Measurements from ENCODE around the gene TYSND1.

GRCh38 chr10:70119197-70119596, 27.3 kb downstream of the TYSND1 start:
- TF ChIP-seq CTCF (conservative IDR thresholded peaks at IDR 0.05; ENCODE audit: low read length) (no peak), EZH2phosphoT487 (IDR thresholded peaks at IDR 0.05; ENCODE audit: borderline replicate concordance) (no peak)

Data from Loucy (cell line).